ENCODE results near the gene IFNG-AS1. TPM values are rescaled to one million over a fixed set of nuclear protein-coding genes. Genes with fewer than 3 reads are reported as not detected.

Gene IFNG-AS1
- total RNA-seq, 1 donor from 2014 or later, result not detected

DNA sequence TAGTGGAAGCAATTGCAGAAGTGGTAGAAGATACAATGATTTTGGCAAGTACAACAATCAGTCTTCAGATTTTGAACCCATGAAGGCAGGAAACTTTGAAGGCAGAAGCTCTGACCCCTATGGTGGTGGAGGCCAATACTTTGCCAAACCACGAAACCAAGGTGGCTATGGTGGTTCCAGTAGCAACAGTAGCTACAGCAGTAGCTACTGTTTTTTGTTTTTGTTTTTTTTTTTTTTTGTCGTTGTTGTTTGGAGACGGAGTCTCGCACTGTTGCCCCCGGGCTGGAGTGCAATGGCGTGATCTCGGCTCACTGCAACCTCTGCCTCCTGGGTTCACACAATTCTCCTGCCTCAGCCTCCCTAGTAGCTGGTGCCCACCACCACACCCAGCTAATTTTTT is 47.4 kb downstream of the IFNG-AS1 start:
- no peak for DNase-seq (ENCODE audit: low read depth, low spot score)

DNA sequence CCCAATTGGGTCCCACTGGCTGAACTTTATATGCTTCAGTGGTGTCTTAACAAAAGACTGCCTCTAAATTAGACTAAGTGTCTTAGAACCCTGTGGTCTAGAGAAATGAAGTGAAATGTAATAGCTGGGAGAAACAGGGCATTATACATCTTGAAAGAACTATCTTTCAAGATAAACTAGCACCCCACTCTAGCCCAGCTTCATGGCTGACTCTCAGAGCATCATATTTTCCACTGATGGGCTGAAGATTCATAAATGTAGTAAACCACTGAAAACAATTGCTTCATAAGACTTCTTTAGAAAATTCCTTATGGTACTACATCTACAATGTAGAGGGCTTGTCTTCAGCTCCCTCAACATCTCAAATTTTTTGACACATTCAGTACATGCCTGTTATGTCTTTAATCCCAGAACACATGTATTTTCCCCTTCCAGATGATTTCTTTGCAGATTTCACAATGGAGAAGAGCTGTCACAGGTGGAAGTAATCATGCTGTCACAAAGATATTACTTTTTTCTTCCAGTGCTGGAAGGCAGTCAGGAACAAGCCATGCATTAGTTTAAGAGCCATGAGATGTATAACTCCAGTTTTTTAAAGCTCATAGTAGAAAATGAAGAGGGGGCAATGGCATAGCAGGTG is 48.5 kb downstream of the IFNG-AS1 start:
- no peak for DNase-seq (ENCODE audit: low read depth, low spot score)

DNA sequence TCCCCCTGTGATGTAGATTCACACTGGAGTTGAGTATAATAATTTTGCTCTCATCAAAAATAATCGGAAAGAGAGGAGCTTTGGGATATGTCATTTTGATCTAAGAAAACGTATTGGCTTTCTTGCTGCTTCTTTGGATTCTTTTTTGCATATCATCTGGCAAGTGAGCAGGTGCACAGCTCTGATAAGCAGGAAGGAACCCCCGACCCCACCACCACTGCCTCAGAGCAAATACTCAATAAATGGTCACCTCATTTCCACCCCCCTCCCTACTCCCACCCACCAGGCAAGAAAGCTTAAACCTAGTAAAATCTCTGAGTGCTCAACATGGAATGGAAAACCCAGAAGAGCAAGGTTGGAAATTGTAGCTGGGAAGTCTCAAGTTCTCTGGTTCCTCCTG is 49.4 kb downstream of the IFNG-AS1 start:
- DNase-seq (ENCODE audit: low read depth, low spot score), result no peak

DNA sequence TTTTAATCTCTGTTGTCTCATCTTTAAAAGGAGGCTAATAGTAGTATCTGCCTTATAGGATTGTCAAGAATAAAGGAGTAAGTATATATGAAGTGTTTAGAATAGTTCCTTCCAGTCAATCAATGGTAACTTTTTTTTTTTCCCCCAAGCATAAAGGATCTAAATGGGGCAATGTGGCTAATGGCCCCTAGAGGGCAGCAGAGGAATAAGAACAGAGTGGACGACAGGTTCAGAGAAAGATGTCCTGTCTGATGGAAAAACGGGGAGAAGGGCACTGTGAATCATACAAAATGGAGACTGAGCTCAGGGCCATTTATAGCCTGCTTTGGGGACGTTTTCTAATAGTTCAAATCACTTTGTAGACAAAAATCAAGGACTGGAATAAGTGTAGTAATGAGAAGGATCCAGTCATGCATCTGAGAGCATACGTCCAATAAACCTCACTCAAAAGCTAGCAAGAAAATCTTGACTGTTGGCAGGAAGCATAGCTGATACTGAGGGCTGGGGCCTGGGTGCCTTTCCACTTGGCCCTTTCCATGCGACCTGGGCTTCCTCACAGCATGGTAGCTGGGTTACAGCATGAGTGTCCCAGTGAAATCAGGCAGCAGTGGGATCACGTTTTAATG is 51.3 kb downstream of the IFNG-AS1 start:
- DNase-seq (ENCODE audit: low read depth, low spot score), result peak; percentile 15

DNA sequence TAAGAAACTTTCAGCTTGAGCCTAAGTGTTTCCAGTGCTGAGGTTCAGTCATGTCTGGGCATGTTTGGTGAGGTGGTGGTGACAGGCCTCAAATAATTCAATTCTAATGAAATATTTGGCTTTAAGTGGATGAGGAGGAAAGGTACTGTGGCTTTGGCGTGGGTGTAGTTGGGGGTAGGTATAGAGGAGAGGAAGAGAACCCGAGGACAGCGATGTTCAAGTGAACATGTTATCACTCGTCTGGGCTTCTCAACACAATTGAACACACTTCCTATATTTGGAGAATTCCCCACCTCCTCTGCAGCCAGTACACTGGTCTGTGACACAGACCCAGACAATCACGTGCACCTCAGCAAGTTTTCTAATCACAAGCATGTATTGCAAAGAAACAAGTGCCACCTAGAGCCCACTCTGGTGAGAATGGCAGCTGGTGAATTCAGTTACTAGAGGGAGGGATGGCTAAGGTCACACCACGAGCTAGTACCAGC is 53.0 kb downstream of the IFNG-AS1 start:
- no peak for DNase-seq (ENCODE audit: low read depth, low spot score)

DNA sequence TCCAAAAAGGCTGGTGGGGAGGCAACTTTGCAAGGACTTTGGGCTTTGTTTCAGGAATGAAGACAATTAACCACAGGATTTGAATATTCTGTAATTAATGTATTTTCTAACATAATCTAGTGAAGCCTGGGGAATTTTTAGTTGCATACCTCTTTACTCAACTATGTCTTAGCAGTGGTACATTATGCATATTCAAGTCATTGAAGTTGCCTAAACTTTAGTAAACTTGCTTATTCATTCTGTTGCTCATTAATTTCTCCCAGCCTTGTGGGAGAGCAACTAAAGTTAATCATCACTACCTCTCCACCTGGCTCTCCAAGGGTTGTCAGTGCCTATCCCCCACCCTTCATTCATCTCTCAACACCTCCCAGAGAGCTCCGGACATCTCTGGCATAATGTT is 54.2 kb downstream of the IFNG-AS1 start:
- DNase-seq (ENCODE audit: low read depth, low spot score), result no peak

DNA sequence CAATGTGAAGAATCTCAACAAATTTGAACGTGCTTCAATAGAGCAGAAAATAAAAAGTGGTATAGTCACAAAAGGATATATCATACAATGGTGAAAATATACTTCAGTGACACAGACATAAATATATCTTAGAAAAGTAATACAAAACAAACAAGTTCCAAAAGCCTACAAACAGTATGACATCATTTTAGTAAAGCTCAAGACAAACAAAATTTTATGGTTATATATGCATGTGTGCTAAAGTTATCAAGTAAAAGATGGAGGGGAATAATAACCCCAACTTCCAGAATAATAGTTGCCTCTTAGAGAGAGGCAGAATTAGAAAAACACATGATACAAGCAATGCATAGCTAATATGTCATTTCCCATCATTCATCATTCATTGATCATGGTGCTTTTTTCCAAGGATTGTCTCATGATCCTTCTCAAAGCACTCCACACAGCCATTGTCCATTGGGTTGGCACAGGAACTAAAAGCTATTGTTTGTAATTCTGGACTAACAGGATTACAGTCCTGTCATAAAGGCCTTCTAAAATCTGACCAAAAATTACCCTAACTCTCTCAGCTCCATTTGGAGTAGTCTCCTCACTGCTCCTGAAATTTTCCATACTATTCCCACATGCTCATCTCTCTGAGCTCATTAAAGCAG is 59.5 kb downstream of the IFNG-AS1 start:
- no peak for DNase-seq (ENCODE audit: low read depth, low spot score)

DNA sequence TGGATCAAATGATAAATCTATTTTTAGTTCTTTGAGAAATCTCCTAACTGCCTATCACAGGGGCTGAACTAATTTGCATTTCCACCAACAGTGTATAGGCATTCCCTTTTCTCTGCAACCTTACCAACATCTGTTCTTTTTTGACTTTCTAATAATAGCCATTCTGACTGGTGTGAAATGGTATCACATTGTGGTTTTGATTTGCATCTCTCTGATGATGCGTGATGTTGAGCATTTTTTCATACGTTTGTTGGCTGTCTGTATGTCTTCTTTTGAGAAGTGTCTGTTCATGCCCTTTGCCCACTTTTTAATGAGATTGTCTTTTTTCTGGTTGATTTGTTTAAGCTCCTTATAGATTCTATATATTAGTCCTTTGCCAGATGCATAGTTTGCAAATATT is 67.1 kb downstream of the IFNG-AS1 start:
- DNase-seq (ENCODE audit: low read depth, low spot score), result no peak

DNA sequence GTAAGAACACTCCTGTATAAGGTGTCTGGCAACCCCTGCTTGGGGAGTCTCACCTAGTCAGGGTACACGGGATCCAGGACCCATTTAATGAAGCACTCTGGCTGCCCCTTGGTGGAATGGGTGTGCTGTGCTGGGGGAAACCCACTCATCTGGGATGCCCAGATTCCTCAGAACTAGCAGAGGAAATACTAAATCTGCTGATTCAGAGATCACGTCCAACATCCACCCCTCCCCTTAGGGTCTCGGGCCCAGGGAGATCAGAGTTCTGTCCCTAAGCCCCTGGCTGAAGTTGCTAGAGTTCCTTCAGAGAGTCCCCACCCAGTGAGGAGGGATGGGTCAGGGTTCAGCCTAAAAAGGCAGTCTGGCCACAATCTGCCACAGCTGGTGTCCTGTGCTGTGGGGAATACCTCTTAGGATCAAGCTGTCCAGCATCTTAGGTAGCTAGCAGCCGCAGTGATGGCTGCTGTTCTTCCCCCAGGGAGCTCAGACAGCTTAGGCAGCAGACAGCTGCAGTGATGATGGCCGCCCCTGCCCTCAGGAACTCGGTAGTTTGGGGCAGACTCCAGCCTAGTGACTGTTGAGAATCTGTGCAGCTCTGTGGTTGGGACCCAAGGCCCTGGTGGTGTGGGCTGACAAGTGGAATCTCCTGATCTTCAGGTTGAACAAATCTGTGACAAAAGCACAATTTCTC is 74.8 kb downstream of the IFNG-AS1 start:
- no peak for DNase-seq (ENCODE audit: low read depth, low spot score)

DNA sequence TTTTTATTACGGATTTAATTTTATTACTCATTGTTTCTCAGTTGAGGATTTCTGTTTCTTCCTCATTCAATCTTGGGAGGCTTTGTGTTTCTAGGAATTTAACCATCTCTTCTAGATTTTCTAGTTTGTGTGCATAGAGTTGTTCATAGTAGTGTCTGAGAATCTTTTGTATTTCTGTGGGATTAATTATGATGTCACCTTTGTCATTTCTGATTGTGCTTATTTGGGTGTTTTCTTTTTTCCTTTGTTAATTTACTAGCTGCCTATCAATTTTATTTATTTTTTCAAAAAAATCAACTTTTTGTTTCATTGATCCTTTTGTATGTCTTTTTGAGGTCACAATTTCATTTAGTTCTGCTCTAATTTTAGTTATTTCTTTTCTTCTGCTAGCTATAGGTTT is 75.9 kb downstream of the IFNG-AS1 start:
- no peak for DNase-seq (ENCODE audit: low read depth, low spot score)

DNA sequence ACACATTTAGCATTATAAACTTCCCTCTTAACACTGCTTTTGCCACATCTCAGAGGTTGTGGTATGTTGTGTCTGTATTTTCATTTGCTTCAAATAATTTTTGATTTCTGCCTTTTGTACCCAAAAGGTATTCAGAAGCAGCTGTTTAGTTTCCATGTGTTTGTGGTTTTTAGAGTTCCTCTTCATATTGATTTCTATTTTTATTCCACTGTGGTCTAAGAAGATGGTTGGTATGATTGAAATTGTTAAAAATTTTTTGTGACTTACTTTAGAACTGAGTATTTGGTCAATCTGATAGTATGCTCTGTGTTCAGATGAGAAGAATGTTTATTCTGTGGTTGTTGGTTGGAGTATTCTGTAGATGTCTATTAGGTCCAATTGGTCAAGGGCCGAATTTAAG is 76.4 kb downstream of the IFNG-AS1 start:
- DNase-seq (ENCODE audit: low read depth, low spot score), result no peak

DNA sequence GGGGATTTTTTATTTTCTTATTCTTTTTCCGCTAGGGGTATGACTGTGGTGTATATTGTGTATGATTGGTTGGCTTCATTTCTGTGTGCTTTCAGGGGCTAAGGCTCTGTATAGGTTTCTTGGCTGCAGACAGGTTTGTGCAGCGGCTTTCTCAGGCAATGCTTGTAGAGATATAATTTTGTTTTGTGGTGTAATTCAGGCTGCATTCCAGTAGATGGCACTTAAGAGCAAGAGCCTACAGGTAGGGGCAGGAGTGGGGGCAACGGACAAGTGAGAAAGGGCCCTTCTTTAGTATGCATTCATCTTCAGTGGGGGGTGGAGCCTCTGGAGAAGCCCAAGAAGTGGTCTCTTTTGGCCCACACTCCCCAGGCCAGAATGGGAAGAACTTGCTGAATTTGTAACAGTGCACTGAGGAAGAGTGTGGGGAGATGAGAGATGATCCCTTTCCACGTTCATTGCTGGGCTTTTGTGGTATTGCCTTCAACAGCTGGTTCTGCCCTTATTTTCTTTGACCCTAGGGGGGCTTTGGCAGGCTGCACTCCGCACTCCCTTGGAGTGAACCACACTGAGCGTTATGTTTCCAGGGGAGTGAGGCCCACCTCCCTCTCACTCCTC is 78.6 kb downstream of the IFNG-AS1 start:
- no peak for DNase-seq (ENCODE audit: low read depth, low spot score)

DNA sequence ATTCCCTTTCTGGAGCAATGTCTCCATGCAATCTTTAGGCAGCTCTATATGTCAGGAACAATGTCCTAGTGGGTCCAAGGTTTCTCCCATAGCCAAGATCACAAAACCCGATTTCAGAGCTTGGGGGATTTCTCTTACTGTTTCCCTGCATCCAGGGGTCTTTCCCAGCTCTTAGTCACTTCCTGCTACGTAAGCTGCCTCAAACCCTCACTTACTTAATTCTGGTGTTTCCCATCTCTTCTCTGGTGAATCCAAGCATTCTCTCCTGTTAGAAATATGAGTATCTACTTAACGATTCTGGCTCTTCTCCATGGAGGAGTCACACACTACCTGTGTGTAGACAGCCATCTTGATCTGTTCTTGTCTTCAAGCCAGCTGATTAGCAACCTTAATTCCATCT is 80.0 kb downstream of the IFNG-AS1 start:
- no peak for DNase-seq (ENCODE audit: low read depth, low spot score)

Other genes with a start within 250 kb of the IFNG-AS1 start
- not detected in 2 replicates for gene IFNG, start 170.3 kb downstream of the IFNG-AS1 start, total RNA-seq
- gene IL26, start 236.4 kb downstream of the IFNG-AS1 start, total RNA-seq, result not detected in 2 replicates

Data from pulmonary artery endothelial cell (primary cell).